GM21529 (cell line): ENCODE results near the gene AQP1.

Source experiments
- ATAC-seq: cut with Tn5 transposase; IDR thresholded peaks from one replicate; pipeline ENCODE4 v1.9.1; 2021; ENCODE audit not compliant: unreplicated experiment

Gene AQP1

DNA sequence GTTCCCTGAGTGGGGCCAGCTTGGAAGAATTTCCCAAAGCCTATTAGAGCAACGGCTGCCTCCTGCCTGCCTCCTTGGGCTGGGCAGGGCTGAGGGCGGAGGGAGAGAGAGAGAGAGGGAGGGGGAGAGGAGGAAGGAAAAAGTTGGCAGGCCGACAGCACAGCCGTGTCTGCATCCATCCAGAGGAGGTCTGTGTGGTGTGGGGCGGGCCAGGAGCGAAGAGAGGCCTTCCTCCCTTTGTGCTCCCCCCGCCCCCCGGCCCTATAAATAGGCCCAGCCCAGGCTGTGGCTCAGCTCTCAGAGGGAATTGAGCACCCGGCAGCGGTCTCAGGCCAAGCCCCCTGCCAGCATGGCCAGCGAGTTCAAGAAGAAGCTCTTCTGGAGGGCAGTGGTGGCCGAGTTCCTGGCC lies at the start of gene AQP1:
Gene AQP1 (plus strand): TSS at position 293 of the 409 bp plus-strand sequence. CDS start 57 bp downstream, at position 350.
- ATAC-seq: no peak

DNA sequence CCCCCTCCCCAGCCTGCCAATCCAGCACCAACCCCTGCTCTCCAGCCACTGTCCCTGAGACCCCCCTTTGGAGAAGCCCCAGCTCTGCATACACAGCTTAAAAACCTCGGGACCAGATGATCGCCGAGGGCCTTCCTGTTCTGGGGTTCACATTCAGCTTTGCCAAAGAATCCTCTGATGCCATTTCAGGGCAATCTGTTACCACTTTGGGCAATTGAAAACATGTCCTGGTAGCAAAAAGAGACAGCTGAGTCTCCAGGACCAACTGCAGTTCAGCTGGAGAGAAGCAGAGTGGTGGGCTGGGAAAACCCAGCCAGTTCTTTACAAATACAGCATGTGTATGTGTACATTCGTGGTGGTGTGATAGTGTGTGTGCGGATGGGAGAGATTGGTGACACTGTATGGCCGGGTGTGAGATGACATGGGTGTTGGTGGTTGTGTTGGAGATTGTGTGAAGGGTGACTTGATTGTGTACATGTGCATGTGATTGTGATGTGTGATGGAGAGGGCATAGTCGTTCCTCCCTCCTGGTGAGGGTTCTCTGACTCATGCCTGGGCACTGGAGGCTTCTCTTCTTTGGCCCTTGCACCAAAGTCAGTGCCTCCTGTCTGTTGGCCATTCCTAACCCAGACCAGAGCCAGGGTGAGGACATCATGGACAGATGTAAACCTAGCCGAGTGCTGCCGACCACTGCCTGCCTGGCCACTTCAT lies 48.5 kb upstream of the AQP1 start:
- ATAC-seq: no peak

DNA sequence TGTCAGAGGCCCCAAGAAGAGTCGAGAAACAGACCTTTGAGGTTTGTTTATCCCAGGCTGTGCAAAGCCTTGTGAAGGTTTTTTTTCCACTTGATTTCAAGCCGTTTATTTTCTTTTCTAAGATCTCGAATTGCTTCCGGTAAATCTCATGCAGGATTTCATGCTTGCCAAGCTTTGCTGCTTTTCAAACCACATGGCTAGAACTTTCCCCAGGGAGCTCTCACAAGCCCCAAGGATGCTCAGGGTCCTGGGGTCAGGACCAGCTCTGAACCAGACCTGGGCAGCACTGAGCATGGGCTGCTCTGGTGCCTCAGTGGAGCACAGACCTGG lies 48.0 kb upstream of the AQP1 start:
- ATAC-seq: no peak

DNA sequence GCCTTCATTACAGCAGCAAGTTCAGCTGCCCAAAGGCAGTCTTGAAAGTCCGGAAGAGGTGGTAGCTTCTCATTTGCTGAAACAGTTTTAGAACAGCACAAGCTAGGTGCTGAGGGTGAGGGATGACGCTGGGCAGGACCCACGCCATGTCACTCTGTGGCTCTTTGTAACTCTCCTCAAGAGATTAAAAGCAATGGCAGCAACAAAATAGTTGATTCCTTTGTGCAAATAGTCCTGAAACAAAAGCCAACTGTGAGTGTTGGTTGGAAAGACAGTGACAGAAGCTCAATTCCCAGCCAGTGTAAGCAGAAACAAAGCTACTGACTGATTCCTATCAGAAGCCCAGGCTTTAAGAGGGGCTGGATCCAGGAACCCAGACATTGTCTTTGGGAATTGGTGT lies 47.6 kb upstream of the AQP1 start:
- no peak for ATAC-seq

DNA sequence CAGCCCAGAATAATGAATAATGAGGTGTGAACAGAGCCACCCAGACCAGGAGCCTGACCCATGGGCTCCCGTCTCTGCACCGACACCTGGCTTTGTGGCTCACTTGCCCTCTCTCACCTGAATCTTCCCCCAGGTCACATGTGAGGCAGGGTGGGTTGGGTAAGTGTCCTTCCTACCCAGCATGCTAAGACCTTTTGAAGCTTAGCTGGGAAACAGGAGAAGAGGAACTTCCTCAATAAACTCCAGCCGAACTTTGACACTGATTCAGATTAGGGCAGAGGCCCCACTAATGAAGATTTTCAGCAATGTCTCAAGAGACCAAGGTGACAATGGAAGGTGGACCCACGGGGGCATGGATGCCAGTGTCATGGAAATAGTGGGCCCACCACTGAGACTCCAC lies 46.6 kb upstream of the AQP1 start:
- ATAC-seq: no peak

DNA sequence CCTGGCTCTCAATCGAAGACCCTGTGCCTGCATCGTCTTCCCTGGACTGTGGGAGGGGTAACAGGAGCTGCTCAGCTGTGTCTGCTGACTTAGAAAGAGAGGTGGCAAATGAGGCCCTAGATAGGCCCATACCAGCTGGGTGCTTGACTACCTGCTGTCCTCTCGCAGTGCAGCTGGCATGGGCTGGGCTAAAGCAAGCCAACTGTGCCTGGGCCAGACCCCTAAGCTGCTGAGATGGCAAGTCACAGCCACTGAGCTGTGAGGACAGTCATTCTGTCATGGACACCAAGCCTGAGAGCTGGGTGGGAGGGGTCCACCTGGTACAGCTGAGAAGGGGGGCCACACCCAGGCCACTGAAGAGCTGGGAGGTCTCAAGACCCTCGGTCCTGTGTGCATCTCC lies 45.8 kb upstream of the AQP1 start:
- ATAC-seq: no peak

DNA sequence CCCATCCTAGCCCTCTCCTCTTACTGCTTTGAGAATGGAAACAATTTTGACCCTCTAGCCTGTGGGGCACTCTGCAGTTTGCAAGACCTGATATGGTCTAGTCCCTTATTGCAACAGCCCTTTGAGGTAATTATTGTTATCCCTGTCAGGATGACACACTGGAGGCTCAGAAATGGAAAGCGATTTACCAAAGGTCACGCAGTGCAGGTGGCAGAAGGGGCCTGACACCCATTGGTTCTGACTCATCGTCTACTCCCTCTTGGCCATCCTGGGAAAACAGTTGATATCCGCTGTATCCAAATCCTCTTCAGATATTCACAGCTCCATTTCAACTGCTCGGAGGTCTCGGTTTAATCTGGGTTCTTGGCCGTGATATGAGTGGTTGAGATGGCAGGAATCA lies 44.7 kb upstream of the AQP1 start:
- no peak for ATAC-seq

DNA sequence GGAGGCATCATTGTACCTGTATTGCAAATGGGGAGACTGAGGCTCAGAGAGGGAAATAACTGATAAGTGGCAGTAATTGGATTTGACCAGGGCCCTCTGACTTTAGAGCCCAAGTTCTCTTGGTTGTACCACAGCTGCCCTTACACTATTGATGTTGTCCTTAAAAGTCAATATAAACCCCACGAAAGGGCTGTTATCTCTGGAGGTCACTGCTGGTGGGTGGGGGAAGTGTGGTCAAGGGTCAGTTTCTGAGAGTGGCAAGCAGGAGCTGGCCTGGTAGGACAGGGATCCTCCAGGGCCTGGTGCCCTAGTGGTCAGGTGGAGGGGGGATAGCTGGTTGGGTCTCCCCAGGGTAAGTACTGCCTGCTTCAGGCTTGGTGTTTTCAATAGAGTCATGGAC lies 44.2 kb upstream of the AQP1 start:
- no peak for ATAC-seq

DNA sequence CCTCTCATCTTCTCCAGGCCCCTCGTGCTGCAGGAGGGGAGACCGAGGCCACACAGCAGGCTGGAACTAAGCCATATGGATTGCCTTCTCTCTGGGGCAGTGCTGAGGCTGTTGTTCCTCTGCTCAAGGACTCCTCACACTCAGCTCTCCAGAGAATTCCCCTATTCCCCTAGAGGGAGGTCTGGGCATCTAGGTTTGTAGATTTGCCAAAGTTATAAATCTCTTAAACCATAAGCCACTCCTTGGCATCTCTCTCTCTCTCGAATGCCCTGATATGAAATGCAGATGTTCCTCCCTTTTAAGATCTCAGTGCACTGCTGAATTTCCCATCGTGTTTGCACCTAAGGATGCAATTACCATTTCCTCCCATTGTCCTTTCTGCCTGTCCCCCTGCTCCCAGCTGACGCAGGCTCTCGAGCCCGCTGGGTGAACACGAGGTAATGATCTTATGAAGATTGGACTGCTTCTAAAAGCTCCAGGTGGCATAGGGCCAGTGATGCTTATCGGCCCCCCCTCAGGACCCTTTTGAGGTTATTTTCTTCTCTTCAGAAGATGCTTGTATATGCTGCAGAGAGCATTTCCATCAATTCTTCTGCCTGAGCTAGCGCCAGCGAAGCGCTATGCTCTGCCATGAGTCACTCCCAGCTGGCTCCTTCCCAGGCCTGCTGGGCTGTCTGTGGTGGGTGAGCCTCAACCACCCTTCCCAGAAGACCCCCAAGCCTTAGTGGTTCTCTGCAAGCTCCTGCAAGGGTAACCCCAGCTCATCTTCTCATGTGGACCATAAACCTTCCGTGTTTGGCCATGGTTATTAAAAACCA lies 41.6 kb upstream of the AQP1 start:
- ATAC-seq: no peak

DNA sequence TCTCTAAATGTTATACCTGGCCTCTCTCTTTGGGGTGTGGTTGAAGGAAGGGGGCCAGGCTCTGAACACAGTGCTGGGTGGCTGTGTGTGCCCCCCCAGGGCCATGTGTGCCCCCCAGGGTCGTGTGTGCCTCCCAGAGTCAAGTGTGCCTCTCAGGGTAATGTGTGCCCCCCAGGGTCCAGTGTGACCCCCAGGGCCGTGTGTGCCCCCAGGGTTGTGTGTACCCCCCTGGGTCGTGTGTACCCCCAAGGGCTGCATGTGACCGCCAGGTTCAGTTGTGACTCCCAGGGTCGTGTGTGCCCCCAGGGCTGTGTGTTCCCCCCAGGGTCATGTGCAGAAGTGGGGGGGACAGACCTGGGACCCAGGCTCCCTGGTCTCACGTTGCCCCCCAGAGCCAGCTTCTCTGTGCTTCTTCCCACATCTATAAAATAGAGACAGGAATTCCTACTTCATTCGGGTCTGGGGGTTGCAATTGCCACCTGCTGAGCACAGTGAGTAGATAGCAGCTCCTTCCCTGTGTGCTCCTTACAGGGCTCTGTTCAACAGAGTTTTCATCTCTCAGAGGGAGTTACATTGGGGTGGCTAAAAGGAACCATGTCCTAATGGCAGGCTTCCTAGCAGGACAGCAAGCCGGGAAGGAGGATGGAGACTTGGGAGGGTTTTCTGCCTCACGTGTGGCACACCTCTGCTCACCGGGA lies 40.7 kb upstream of the AQP1 start:
- ATAC-seq: no peak

DNA sequence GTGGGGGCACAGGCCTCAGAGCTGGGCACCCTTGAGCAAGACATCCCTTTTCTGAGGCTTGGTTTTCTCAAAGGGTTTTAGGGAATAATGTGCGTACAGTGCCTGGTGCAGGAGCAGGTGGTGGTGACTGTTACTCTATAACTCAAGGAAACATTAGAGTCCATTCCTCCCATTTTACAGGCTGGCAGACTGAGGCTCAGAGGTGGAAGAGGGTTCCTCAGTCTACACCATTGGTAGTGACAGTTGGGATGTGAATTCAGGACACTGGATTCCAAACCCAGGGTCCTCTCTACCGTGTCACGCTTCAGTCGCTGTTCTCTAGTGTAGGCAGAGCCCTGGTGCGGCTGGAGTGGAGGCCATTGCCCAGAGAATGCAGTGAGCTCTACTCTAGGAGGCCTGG lies 40.0 kb upstream of the AQP1 start:
- no peak for ATAC-seq

DNA sequence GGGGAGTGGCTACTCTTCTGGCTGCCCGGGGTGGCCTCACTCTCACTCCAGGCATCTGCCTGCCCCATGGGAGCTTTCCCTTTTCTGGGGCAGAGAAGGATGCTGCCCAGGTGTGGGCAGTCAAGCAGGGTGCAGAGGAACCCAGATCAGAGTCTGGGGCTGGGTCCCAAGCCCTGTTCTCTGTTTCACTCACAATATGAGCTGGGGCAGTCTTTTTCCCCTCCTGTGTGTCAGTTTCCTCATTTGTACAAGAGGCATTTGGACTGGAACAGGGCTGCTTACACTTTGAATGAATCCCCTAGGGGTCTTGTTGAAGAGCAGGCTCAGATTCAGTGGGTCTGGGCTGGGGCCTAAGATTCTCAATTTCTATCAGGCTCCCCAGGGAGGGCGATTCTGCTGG lies 38.4 kb upstream of the AQP1 start:
- no peak for ATAC-seq

DNA sequence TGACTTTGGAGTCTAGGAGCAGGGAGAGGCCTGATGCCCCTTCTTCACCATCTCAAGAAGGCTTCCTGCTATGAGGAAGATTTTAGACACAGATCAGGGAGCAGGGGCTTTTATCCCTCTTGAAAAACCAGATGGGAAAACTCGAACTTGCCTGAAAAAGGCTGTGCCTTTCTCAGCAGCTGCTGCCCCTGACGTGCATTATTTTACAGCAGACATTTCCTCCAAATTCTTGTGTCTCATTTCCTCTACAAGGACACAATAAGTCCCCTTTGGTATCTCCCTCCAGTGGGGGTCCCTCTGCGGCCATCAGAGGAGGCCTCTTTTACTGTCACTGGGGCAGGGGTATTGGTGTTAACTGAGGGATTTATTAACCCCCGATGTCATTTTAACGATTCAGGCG lies 38.0 kb upstream of the AQP1 start:
- no peak for ATAC-seq

DNA sequence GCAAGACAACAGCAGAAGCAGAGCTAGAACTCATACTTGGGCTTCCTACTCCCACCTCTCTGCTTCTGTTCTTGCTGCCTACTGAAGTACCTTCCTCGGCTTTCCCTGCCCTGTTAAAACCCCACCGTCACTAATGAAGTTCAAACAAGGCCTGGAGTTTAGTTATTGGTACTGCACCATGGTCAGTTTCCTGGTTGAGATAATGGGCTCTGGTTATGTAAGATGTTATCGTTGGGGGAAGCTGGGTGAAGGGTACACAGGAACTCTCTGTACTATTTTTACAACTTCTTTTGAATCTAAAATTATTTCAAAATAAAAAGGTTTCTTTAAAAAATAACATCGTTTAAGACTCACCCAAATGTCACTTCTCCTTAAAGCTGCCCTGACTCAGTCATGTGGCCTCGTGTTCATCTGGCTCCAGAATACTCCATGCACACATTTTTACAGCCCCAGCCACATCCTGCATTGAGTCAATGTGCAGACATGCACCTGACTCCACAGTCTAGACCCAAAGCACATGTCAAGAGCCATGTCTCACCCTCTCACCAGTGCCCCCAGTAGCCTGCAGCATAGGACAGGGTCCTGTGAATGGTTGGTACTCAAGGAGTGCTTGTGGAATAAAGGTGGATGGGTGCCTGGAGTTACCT lies 36.9 kb upstream of the AQP1 start:
- ATAC-seq: no peak

DNA sequence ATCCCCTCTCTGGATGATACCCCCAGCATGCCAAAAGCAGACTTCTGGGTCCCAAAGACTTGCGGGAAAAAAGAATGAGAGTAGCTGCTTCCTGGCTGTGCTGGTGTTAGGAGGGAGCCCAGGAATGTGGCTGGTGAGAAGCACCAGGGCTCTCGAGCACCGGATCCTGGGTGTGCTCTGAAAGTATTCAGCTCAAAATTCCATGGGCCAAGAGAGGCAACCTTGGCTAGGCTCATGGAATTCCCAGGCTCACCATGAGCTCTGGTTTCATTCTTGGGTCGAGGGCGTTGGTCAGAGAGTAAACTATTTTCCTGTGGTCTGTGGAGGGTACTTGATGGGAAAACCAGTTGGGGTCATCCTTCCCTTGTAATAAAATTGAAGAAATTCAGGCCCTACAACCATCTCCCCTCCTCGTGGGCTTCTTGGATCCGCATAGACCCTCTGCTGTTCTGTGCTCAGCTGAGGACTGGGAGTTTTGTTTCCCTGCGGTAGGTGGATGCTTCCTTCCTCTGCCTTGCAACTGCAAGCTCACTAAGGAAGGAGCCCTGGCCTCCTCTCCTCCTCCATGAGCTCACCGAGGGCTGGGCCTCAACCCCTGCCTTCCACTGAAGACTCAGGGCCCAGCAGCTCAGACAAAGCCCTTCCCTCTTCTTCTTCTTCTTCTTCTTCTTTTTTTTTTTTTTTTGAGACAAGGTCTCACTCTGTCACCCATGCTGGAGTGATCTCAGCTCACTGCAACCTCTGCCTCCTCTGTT lies 34.5 kb upstream of the AQP1 start:
- no peak for ATAC-seq

DNA sequence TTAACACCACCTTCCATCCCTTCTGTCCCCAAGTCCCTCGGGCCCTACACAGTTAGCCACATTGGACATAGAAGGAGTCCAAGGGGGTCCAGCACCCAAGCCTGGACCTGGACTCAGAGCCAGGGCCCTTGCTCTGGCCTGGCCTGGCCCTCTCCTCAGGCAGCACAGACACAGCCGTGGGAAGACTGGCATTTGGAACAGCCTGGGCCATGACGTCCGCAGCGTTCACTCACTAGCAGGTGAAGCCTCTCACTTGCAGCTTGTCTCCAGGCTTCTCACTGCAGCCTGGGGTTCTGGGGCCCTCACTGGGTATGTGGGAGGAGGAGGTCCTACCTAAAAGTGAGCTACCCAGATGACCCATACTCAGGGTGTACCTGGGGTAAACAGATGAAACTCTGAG lies 33.7 kb upstream of the AQP1 start:
- ATAC-seq: no peak

DNA sequence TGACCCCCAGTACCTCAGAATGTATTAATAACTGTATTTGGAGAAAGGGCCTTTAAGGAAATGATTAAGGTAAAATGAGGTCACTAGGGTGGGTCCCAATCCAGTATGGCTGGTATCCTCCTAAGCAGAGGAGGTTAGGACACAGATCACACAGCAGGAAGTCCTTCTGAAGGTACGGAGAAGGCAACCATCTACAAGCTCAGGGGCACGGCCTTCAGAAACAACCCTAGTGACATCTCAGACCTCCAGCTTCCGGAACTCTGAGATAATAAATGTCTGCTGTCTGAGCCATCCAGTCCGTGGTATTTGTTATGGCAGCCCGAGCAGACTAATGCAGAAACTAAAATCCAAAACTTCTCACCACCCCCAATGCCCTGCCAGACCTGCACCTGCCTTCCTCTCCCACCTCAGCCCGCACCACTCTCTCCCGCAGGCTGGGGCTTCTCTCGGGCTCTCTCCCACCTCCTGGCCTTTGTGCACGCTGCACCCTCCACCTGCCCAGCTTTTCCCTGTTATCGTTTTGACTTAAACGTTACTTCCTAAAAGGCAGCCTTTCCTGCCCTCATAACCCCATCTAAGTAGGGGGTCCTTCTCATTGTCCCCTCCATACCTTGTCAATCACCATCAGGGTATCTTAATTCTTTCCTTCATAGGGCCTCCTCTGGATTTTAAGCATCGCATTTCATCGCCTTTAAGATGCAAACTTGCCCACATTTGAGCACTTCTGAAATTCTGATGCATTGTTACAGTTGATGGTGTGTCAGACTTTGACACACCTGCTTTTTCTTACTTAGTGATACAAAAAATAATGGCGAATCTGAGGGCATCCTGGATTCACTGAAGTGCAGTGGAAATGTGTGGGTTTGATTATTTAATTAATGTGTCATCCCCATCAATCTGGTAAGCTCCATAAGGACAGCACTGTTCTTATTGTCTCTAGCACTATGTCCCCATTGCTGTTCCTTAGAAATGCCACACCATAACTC lies 32.2 kb upstream of the AQP1 start:
- no peak for ATAC-seq

DNA sequence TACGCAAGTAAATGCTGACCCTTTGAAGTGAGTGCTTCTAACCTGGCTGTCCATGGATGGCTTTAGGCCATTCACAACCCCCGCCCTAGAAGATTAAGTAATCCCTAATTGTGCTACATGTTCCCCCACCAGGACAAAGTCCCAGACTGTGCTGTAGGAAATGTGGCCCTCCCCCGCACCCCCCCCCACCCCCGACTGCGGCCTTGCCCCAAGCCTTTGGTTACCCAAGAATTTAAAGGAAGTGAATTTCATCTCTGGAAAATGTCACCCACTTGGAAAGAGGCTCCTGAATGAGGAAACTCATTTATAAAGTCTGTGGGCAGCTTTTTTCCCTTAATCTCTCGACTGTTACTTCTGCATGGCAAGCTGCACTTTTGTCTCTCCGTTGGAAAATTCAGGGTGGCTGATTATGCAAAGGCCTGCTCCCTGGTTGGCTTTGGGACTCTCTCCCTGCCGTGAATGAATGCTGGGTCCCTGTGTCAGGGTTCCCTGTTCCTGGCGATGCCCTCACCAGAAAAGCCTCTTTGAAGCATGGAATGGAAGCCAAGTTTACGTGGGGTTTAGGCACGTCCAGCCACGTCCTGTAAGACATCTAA lies 31.4 kb upstream of the AQP1 start:
- ATAC-seq: no peak

DNA sequence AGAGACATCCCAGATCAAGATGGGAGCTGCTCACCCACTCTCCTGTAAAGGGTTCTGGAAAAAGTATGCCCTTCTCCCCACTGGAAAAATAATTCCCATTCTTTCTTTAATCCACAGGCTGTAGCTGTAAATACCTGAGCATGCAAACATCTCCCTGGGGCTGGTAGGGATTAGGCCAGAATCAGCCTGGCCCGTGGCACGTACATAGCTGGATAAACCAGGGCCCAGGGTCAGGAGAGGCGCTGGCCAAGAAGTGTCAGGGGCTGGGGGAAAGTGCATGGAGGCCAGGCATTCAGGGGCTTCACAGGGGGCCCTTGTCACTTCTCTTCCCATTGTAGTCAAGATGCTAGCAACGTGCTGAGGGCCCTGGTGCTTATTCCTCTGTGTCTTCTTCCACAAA lies 30.7 kb upstream of the AQP1 start:
- no peak for ATAC-seq
